Neural progenitor cell (in vitro differentiated cells): ENCODE measurements around the gene RARRES2.

Source experiments
- EZH2phosphoT487 ChIP-seq: fragments of 200-600 bp; sonication (generic); IDR thresholded peaks from 2 replicates; pipeline ENCODE4 v1.6.1; 2017; ENCODE audit warnings: antibody characterized with exemption
- TF ChIP-seq, protein P1 (sequence below): fragments of 200-600 bp; sonication (generic); IDR thresholded peaks from 2 replicates; pipeline ENCODE4 v1.5.1; 2017; ENCODE audit warnings: antibody characterized with exemption, mild to moderate bottlenecking

DNA sequence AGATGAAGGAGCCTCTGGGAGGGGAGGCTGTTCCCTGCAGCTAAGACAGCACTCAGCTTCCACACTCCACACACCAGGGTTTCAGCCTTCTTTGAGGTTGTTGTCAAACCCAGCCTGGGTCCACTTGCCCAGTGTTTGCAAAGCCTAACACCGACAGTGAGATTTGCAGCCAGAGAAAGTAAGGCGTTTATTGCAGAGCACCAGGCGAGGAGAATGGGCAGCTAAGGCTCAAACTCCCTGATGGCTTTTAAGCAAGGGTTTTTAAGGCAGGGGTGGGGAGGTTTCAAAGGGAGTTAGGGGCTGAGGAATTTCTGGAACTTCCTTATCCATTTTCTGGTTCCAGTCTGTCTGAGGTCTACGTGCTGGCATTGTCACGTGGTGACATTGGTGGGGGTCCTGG lies 33.0 kb upstream of the RARRES2 start:
- TF ChIP-seq, protein P1, sequence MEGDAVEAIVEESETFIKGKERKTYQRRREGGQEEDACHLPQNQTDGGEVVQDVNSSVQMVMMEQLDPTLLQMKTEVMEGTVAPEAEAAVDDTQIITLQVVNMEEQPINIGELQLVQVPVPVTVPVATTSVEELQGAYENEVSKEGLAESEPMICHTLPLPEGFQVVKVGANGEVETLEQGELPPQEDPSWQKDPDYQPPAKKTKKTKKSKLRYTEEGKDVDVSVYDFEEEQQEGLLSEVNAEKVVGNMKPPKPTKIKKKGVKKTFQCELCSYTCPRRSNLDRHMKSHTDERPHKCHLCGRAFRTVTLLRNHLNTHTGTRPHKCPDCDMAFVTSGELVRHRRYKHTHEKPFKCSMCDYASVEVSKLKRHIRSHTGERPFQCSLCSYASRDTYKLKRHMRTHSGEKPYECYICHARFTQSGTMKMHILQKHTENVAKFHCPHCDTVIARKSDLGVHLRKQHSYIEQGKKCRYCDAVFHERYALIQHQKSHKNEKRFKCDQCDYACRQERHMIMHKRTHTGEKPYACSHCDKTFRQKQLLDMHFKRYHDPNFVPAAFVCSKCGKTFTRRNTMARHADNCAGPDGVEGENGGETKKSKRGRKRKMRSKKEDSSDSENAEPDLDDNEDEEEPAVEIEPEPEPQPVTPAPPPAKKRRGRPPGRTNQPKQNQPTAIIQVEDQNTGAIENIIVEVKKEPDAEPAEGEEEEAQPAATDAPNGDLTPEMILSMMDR: no peak
- no peak for TF ChIP-seq EZH2phosphoT487
